Panc1 (cell line): ENCODE results near the gene SYT5. TPM values are rescaled to one million over a fixed set of nuclear protein-coding genes. Genes with fewer than 3 reads are reported as not detected.

ENCODE experiments used
- ATAC-seq: fragments of 200-7000 bp; cut with Tn5 transposase; 2 replicates; pipeline ENCODE4 v1.9.1; 2020; ENCODE audit warnings: mild to moderate bottlenecking, moderate library complexity
- BruUV-seq: library from RNA; stranded (reverse); fragments of 400-500 nt; replicated peaks from 2 replicates; lab custom pipeline; 2021; lab: Mats Ljungman, UMichigan
- CTCF ChIA-PET: fragments of 300-600 bp; sonication (Branson Sonifier 250); formaldehyde crosslinking; loops from one replicate; lab custom pipeline; 2022; ENCODE audit warnings: antibody characterized with exemption; lab: Charles Lee
- POLR2A ChIA-PET: fragments of 300-600 bp; sonication (Branson Sonifier 250); formaldehyde crosslinking; loops from one replicate; lab custom pipeline; 2022; ENCODE audit warnings: antibody characterized with exemption; lab: Charles Lee
- DNase-seq: peaks from one replicate; pipeline ENCODE4 v3.0.0-alpha.2; 2010; ENCODE audit warnings: low read depth, low spot score
- H3K27ac ChIP-seq: 2 replicates; pipeline ENCODE4 v1.5.1; 2011; ENCODE audit warnings: mild to moderate bottlenecking, low read length, inconsistent platforms
- H3K27me3 ChIP-seq: fragments of 200-500 bp; sonication (Bioruptor generic); 2 replicates; pipeline ENCODE4 v1.6.0; 2014; ENCODE audit warnings: low read length, inconsistent platforms; ENCODE audit not compliant: control insufficient read depth, insufficient read depth
- H3K36me3 ChIP-seq: fragments of 200-500 bp; sonication (Bioruptor generic); 2 replicates; pipeline ENCODE4 v1.5.1; 2014; ENCODE audit warnings: inconsistent platforms, mild to moderate bottlenecking, low read length, moderate library complexity; ENCODE audit not compliant: control insufficient read depth, insufficient read depth
- H3K4me1 ChIP-seq: 2 replicates; pipeline ENCODE4 v1.5.1; 2011; ENCODE audit warnings: inconsistent platforms, mild to moderate bottlenecking, low read length, moderate library complexity; ENCODE audit not compliant: control insufficient read depth, insufficient read depth
- H3K4me3 ChIP-seq, 2 experiments: 2 replicates each; pipeline ENCODE4 v1.5.1; 2011 to 2012; ENCODE audit warnings: low read depth in 2 of 2, low read length in 2 of 2, mild to moderate bottlenecking in 2 of 2, inconsistent platforms in 1 of 2, moderate library complexity in 1 of 2
- H3K9me3 ChIP-seq: fragments of 200-500 bp; sonication (Bioruptor generic); 2 replicates; pipeline ENCODE4 v1.5.1; 2014; ENCODE audit warnings: low read depth, mild to moderate bottlenecking, inconsistent platforms, low read length, moderate library complexity; ENCODE audit not compliant: control insufficient read depth, insufficient read depth
- POLR2AphosphoS5 ChIP-seq: IDR thresholded peaks from 2 replicates; pipeline ENCODE4 v1.6.1; 2012; ENCODE audit warnings: mild to moderate bottlenecking, low read depth, low read length, moderate library complexity
- SIN3A ChIP-seq: IDR thresholded peaks from 2 replicates; pipeline ENCODE4 v1.6.1; 2012; ENCODE audit warnings: low read depth, mild to moderate bottlenecking, low read length, moderate library complexity, borderline replicate concordance; ENCODE audit not compliant: insufficient read depth
- TCF7L2 ChIP-seq: IDR thresholded peaks from 2 replicates; pipeline ENCODE4 v1.6.1; 2011; ENCODE audit warnings: mild to moderate bottlenecking, low read depth, low read length, inconsistent platforms
- in situ Hi-C: cut with HindIII; loops from 2 replicates; pipeline ENCODE4 v1.10.0; 2016; ENCODE audit warnings: low sequenced_read_pairs, low pct_unique_long_range_greater_than_20kb
- intact Hi-C: fragments of 100-400 bp; cut with micrococcal nuclease; formaldehyde crosslinking; loops from one replicate; pipeline ENCODE4 v1.10.0; 2022; ENCODE audit not compliant: unreplicated experiment
- total RNA-seq: library from RNA; stranded (reverse); gene quantifications from one replicate; pipeline ENCODE4 v1.2.1, GENCODE V29; 2021; ENCODE audit not compliant: unreplicated experiment
- TF ChIP-seq, protein P1 (sequence below), 2 experiments: IDR thresholded peaks; 2 replicates each; pipeline ENCODE4 v1.6.1; 2011 to 2012; ENCODE audit warnings: low read depth in 2 of 2, control low read depth in 1 of 2, low read length in 1 of 2, mild to moderate bottlenecking in 1 of 2, moderate library complexity in 1 of 2; ENCODE audit not compliant: insufficient read depth in 1 of 2
- TF ChIP-seq, protein P2 (sequence below): fragments of 450-650 bp; IDR thresholded peaks from 2 replicates; pipeline ENCODE4 v1.5.1; 2017; ENCODE audit warnings: mild to moderate bottlenecking

Gene SYT5
- total RNA-seq, 1 experiment from 2014 or later: 3.2 TPM

DNA sequence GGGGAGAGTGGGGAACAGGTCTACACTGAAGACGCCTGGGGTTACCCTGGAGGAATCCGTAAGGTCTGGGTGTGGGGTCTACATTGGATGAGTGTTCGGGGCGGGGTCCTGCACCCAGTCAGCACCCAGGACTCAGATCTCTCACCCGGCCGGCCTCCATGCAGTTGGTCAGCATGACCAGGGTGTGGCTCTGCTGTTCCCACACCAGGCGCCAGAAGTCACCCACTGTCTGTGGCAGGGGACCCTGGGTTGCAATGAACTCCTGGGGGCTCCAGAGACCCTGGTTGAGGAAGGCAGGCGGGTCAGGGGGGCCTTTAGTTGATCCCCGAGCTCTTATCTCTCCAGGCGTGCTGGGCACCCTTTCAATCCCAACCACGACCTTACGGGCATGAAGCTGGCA lies 6.0 kb upstream of the SYT5 start:
- CTCF ChIA-PET: no interaction called here
- ATAC-seq (no peak), DNase-seq (no peak)
- no peaks in the 10 kb centered on the region for H3K27me3 ChIP-seq
- no peak overlapping the region for H3K27ac ChIP-seq
- POLR2A ChIA-PET: no interaction called here
- in situ Hi-C loops (no loop called here), intact Hi-C loops (no loop called here)
- H3K4me3 ChIP-seq: no peak overlapping the region
- BruUV-seq: no TSS peak
- TF ChIP-seq, protein P1, sequence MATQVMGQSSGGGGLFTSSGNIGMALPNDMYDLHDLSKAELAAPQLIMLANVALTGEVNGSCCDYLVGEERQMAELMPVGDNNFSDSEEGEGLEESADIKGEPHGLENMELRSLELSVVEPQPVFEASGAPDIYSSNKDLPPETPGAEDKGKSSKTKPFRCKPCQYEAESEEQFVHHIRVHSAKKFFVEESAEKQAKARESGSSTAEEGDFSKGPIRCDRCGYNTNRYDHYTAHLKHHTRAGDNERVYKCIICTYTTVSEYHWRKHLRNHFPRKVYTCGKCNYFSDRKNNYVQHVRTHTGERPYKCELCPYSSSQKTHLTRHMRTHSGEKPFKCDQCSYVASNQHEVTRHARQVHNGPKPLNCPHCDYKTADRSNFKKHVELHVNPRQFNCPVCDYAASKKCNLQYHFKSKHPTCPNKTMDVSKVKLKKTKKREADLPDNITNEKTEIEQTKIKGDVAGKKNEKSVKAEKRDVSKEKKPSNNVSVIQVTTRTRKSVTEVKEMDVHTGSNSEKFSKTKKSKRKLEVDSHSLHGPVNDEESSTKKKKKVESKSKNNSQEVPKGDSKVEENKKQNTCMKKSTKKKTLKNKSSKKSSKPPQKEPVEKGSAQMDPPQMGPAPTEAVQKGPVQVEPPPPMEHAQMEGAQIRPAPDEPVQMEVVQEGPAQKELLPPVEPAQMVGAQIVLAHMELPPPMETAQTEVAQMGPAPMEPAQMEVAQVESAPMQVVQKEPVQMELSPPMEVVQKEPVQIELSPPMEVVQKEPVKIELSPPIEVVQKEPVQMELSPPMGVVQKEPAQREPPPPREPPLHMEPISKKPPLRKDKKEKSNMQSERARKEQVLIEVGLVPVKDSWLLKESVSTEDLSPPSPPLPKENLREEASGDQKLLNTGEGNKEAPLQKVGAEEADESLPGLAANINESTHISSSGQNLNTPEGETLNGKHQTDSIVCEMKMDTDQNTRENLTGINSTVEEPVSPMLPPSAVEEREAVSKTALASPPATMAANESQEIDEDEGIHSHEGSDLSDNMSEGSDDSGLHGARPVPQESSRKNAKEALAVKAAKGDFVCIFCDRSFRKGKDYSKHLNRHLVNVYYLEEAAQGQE (IDR thresholded peaks at IDR 0.05; ENCODE audit: insufficient read depth in 1 of 2, low read depth in 2 of 2, low read length in 1 of 2): no peak
- H3K4me1 ChIP-seq: peaks cover 12% of the 10 kb centered on the region; the same call in 1 of the 2 replicates
- H3K9me3 ChIP-seq: no peaks in the 10 kb centered on the region
- no peaks in the 10 kb centered on the region for H3K36me3 ChIP-seq

DNA sequence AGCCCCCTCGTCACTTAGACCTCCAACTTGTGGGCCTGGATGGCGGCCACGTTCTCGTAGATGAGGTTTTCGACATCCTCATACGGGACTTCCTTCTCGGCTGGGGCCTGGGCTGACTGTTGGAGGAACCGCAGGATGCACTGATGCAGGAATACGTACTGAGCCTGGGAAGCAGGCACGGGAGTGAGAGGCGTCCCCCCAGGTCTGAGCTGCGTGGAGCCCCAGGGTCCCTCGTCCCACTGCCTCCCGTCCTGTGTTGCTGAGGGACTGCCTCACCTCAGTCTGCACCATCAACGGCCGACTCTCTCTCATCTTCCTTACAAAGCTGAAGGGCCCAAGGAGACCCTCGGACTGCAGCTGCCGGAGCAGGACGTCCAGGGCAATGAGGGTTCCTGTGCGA lies 1.7 kb upstream of the SYT5 start:
- DNase-seq: no peak
- no peak for ATAC-seq
- H3K27me3 ChIP-seq: no peaks in the 10 kb centered on the region
- no peak overlapping the region for H3K4me3 ChIP-seq
- BruUV-seq: no TSS peak
- in situ Hi-C loops (no loop called here), intact Hi-C loops (no loop called here)
- H3K9me3 ChIP-seq: no peaks in the 10 kb centered on the region
- POLR2A ChIA-PET: no interaction called here
- TF ChIP-seq, protein P2, sequence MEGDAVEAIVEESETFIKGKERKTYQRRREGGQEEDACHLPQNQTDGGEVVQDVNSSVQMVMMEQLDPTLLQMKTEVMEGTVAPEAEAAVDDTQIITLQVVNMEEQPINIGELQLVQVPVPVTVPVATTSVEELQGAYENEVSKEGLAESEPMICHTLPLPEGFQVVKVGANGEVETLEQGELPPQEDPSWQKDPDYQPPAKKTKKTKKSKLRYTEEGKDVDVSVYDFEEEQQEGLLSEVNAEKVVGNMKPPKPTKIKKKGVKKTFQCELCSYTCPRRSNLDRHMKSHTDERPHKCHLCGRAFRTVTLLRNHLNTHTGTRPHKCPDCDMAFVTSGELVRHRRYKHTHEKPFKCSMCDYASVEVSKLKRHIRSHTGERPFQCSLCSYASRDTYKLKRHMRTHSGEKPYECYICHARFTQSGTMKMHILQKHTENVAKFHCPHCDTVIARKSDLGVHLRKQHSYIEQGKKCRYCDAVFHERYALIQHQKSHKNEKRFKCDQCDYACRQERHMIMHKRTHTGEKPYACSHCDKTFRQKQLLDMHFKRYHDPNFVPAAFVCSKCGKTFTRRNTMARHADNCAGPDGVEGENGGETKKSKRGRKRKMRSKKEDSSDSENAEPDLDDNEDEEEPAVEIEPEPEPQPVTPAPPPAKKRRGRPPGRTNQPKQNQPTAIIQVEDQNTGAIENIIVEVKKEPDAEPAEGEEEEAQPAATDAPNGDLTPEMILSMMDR: no peak
- TF ChIP-seq, protein P1 (IDR thresholded peaks at IDR 0.05; ENCODE audit: insufficient read depth in 1 of 2, low read depth in 2 of 2, low read length in 1 of 2): no peak
- TF ChIP-seq SIN3A (no peak), TCF7L2 (no peak), POLR2AphosphoS5 (no peak)
- no peaks in the 10 kb centered on the region for H3K36me3 ChIP-seq
- CTCF ChIA-PET: no interaction called here
- no peak overlapping the region for H3K27ac ChIP-seq
- H3K4me1 ChIP-seq: no peaks in the 10 kb centered on the region
